ENCODE data around the gene EEF1B2. TPM values are rescaled to one million over a fixed set of nuclear protein-coding genes. Genes with fewer than 3 reads are reported as not detected.

EEF1B2 gene
- total and polyA plus RNA-seq, 2 of the 13 experiments (the other 11 are each of a cell fraction or from before 2014, with no cell fraction given) = 1,284 to 1,731 TPM

- TF ChIP-seq PHF8 (CRISPR knock-in tag; IDR thresholded peaks at IDR 0.05) (peak; percentile 84), ZNF33B (CRISPR knock-in tag; IDR thresholded peaks at IDR 0.05) (peak; percentile 37; the same call in 1 of the 2 replicates), KDM2A (CRISPR knock-in tag; IDR thresholded peaks at IDR 0.05; ENCODE audit: borderline replicate concordance, low read depth) (peak; percentile 89), SOX6 (IDR thresholded peaks at IDR 0.05) (no peak), SOX6 (CRISPR knock-in tag; IDR thresholded peaks at IDR 0.05) (peak; percentile 50; the same call in 1 of the 2 replicates), AGO1 (IDR thresholded peaks at IDR 0.05; ENCODE audit: low read depth, low read length, poor library complexity, severe bottlenecking) (no peak), ETV5 (CRISPR knock-in tag; IDR thresholded peaks at IDR 0.05; ENCODE audit: borderline replicate concordance) (peak; percentile 95), ZNF260 (CRISPR knock-in tag; IDR thresholded peaks at IDR 0.05; ENCODE audit: borderline replicate concordance, low read depth) (no peak; the same call in 1 of the 2 replicates), IKZF4 (CRISPR knock-in tag; IDR thresholded peaks at IDR 0.05; ENCODE audit: borderline replicate concordance, low read depth, not compliant biosample characterization) (peak; percentile 59), ZNF615 (CRISPR knock-in tag; IDR thresholded peaks at IDR 0.05; ENCODE audit: borderline replicate concordance) (no peak; the same call in 1 of the 2 replicates), KDM6A (CRISPR knock-in tag; IDR thresholded peaks at IDR 0.05; ENCODE audit: low read depth) (0 out of 2 replicates have a peak, but pooled peaks have one; percentile 33), TOE1 (CRISPR knock-in tag; IDR thresholded peaks at IDR 0.05) (peak; percentile 46), ZSCAN20 (CRISPR knock-in tag; IDR thresholded peaks at IDR 0.05; ENCODE audit: borderline replicate concordance) (no peak; the same call in 1 of the 2 replicates), CREM (IDR thresholded peaks at IDR 0.05) (peak; percentile 92), CREM (CRISPR knock-in tag; IDR thresholded peaks at IDR 0.05) (no peak; the same call in 1 of the 2 replicates), GABPA (IDR thresholded peaks at IDR 0.05; ENCODE audit: low read depth, low read length) (peak; percentile 93), GABPA (CRISPR knock-in tag; IDR thresholded peaks at IDR 0.05; ENCODE audit: low read depth) (peak; percentile 97), ZSCAN30 (CRISPR knock-in tag; IDR thresholded peaks at IDR 0.05) (peak; percentile 49; the same call in 1 of the 2 replicates)
- TF ChIP-seq, protein P1, sequence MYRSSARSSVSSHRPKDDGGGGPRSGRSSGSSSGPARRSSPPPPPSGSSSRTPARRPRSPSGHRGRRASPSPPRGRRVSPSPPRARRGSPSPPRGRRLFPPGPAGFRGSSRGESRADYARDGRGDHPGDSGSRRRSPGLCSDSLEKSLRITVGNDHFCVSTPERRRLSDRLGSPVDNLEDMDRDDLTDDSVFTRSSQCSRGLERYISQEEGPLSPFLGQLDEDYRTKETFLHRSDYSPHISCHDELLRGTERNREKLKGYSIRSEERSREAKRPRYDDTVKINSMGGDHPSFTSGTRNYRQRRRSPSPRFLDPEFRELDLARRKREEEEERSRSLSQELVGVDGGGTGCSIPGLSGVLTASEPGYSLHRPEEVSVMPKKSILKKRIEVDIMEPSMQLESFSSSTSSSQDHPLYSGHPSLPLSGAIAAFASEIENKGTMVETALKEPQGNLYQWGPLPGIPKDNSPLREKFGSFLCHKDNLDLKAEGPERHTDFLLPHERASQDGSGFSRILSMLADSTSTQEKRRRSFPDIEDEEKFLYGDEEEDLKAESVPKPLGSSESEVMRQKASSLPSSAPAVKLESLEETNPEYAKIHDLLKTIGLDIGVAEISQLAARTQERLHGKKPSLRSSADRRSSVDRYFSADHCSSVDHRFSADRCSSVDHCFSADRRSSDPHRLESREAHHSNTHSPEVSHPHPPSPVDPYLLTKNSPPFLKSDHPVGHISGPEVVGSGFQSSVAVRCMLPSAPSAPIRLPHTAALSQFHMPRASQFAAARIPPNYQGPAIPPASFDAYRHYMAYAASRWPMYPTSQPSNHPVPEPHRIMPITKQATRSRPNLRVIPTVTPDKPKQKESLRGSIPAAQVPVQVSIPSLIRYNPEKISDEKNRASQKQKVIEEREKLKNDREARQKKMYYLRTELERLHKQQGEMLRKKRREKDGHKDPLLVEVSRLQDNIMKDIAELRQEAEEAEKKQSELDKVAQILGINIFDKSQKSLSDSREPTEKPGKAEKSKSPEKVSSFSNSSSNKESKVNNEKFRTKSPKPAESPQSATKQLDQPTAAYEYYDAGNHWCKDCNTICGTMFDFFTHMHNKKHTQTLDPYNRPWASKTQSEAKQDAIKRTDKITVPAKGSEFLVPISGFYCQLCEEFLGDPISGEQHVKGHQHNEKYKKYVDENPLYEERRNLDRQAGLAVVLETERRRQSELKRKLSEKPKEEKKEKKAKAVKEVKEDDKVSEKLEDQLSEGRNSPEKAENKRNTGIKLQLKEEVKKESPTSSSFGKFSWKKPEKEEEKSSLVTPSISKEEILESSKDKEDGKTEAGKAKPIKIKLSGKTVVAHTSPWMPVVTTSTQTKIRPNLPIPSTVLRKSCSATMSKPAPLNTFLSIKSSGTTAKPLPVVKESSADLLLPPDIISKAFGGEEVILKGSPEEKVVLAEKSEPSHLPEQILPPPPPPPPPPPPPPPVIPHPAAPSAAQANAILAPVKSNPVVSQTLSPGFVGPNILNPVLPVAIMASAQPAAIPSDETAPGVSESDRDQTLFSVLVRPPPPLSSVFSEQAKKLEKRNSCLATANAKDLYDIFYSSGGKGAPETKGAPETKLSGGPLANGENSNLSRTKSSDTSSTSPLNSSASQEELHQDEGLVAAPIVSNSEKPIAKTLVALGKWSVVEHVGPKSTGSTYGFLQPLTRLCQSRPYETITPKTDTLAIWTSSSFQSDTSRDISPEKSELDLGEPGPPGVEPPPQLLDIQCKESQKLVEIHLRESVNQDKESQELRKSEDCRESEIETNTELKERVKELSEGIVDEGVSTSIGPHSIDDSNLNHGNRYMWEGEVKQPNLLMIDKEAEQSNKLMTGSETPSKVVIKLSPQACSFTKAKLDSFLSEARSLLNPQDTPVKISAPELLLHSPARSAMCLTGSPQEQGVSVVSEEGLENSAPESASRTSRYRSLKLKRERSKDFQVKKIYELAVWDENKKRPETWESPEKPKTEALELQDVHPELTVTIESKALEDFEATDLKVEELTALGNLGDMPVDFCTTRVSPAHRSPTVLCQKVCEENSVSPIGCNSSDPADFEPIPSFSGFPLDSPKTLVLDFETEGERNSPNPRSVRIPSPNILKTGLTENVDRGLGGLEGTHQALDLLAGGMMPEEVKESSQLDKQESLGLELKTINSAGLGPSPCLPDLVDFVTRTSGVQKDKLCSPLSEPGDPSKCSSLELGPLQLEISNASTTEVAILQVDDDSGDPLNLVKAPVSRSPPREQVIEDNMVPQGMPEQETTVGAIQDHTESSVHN (CRISPR knock-in tag; IDR thresholded peaks at IDR 0.05) = no peak
Measured at GRCh38 chr2:206159346-206160124, at the start of gene EEF1B2, which contains the start of gene NDUFS1 (continued).
